GM19438 (cell line): Measurements from ENCODE around the gene BMAL1.
"Not testable (repeated sequence)": the region's sequence is repeated elsewhere in the genome, so short reads cannot be mapped to it uniquely, and the experiment has no call there.

Source experiments
- ATAC-seq: cut with Tn5 transposase; IDR thresholded peaks from one replicate; pipeline ENCODE4 v1.9.1; 2021; ENCODE audit warnings: low read depth; ENCODE audit not compliant: unreplicated experiment

BMAL1 gene

GRCh38 chr11:13277768-13278608 is at the start of gene BMAL1:
BMAL1 (plus strand) TSS chr11:13277790; CDS start chr11:13354309, 76,519 bp downstream.
- peak; percentile 25 for ATAC-seq

DNA sequence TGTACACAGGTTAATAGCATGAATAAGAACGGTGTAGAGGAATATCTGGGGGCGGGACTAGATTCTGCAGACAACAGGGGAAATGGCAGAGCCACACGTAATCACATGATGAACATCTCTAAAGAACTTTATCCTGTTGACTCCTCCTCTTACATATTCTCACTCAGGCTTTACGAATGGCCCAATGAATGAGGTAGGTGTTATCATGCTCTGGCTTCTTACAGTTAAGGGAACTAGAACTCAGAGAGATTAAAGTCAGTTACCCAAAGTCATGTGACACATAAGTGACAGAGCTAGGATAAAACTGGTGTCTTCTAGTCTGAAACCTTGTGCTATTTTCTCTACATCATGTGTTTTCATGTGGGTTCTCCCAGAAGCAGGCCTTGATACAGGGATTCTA is 49.0 kb upstream of the BMAL1 start:
- no peak for ATAC-seq

- ATAC-seq = no peak
Measured at GRCh38 chr11:13229136-13229535, 48.5 kb upstream of the BMAL1 start.

- ATAC-seq = no peak
Measured at GRCh38 chr11:13229711-13230318, 47.8 kb upstream of the BMAL1 start.

GRCh38 chr11:13233173-13233745 is 44.3 kb upstream of the BMAL1 start:
- ATAC-seq = no peak

DNA sequence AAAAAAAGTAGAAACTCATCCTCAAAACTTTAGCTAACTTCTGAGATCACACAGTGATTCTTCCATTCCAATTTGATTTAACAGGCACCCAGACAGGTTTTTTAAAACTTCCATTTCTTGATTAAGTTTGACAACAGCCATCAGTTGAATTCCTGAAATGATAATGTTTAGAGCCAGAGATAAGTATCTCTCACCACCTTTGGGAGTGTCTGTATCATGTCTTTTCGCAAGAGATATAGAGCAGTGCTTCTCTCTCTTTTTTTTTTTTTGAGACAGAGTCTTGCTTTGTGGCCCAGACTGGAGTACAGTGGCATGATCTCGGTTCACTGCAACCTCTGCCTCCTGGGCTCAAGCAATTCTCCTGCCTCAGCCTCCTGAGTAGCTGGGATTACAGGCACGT is 41.7 kb upstream of the BMAL1 start:
- ATAC-seq = no peak

DNA sequence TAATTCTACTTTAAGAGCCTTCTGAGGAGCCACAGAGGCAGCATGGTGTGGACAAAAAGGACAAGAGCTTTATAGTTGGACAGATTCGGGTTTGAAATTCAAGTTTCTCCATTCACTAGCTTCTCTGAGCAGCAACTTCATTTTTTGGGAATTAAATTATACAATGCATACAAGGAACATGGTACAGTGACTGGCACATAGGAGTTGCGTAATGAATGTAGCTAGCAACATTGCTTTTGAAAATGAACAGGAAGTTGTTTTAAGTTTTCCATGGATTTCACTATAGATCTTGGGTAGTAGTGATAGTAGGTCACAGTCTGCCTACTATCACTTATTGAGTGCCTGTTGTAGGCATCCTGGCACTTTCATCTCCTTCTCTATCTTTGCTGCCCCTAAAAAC is 41.0 kb upstream of the BMAL1 start:
- ATAC-seq = no peak

DNA sequence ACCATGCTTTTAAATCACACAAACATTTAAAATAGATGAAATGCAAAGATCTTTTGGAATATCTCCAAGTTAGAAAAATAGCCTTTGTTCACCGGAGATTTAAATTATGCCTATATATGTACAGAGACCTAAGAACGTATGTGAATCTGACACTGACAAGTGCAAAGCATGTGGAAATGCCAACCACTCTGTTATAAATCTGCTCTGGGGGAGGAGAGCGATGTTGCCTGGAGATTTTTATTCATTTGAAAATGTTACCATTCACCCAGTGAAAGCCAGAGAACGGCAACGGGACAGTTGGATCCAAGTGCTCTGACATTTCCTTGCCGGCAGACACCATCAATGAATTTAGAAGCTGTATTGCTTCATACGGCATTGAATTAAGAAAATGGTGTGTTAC is 39.8 kb upstream of the BMAL1 start:
- no peak for ATAC-seq

GRCh38 chr11:13238879-13239514 is 38.6 kb upstream of the BMAL1 start:
- no peak for ATAC-seq

DNA sequence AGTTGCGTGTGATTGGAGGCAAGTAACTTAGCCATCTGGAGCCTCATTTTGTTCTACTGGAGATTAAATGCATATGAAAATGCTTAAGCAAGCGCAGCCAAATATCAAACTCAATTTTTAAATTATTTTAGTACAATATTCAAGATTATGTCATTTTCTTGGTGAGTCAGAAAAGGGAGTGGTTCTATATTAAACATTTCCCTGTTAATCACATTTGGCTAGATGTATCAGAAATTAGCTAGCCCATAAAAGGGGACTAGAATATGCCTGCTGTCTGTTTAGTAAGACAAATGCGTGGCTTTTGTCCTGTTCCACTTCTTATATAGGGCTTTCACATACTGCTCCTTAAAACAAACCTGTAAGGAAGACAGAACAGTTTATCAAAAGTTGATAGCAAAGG is 35.0 kb upstream of the BMAL1 start:
- ATAC-seq = no peak

DNA sequence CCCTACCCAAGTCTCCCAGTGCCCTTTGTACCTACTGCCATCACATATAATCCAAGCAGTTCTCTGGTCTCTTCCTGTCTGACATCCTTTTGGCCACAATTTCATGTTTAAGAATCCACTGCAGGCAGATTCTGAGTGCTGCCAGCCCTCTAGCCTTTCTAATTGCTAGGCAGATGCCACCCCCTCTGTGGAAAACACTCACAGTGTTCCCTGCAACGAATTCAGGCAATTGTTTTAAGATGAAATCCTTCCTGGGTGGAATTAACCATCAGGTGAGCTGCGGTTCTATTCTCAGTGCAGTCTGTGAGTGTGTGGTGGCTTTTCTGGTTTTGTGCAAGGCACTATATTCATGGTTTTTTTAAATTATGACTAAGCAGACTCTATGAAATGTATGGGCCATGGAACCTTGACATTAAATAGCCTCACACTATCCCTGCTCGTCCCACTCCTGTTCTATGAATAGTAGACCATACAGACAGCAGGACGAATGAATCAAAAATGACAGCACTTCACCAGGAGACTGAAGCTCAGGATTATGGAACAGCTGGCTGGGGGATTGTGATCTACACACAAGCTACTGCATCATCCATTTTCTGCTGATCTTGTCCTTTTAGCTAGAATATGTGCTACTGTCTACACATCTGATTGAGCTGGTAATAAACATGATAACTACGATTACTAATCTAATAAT is 29.8 kb upstream of the BMAL1 start:
- ATAC-seq = no peak

DNA sequence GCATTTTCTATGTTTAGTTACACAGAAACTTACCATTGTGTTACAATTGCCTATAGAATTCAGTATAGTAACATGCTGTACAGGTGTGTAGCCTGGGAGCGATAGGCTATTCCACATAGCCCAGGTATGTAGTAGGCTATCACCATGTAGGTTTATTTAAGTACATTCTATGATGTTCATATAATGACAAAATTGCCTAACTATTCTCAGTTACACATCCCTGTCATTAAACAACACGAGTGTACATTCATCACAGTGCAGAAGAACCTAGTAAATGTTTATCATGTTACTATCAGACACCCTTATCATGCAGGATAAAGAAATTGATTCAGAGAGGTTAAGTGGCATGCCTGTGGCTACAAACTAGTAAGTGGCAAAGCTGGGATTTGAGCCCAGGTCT is 28.4 kb upstream of the BMAL1 start:
- ATAC-seq = no peak

DNA sequence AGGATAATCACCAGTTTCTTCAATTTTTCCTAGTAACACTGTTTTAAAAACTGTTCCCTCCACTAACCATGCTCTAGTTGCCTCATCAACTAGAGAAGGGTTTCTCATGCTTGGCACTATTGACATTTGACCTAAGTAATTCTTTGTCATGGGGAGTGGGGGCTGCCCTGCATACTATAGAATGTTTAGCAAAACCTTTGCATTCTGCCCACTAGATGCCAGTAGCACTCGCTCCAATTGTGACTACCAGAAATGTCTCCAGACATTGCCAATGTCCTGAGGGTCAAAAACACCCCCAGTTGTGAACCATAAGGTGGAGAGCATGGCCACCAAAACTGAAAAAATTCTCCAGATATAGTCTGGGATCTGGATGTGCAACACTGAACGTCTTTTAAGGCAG is 27.6 kb upstream of the BMAL1 start:
- no peak for ATAC-seq

DNA sequence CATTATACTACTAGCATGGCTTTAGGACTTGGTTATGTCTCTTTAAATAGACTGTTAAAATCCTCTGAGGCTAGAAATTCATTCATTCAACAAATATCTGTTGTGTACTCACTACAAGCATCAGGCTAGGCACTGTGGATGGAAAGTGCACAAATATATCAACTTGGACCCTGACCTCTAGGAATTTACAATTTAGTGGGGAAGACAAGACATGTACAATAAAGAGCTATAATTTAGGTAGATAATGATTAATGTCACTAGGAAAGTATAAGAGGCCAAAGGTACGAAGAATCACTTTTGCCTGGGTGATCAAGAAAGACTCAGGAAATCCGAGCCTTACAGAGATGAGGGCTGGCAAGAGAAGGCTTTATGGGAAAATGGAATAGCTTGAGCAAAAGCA is 25.6 kb upstream of the BMAL1 start:
- no peak for ATAC-seq

DNA sequence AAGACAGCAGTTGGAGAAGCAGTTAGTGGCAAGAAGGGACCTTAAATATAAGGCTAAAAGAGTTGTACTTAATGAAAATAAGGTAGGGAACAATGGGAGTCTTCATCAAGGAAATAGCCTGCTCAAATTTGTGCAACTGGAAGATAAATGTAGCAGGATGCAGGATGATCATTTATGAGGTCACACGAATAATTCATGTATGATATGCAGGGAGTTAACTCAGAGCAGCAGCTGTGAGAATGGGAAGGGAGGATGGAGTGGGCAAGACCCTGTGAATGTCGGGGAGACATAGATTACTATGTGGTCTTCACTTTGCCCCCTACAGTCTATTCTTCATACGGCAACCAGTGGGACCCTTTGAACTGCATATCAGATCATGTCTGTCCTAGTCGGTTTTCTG is 25.2 kb upstream of the BMAL1 start:
- no peak for ATAC-seq

DNA sequence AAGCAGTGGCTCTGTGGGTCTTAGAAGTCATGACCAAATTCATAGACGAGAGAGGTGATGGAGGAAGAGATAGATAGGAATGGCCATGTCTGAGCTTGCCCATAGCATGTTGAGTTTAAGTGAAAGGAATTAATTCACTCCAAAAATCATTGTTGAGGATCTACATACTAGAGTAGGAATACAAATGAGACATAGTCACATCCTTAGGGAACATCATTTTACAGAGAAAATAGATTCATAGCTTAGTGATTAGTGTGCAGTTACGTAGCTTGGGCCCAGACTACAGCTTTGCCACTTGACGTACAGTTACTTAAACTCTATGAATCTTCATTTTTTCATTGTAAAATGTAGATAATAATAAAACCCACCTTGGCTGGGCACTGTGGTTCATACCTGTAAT is 21.4 kb upstream of the BMAL1 start:
- ATAC-seq = no peak

- ATAC-seq = not testable (repeated sequence)
Measured at GRCh38 chr11:13258061-13258460, 19.5 kb upstream of the BMAL1 start.

GRCh38 chr11:13258855-13259254 is 18.7 kb upstream of the BMAL1 start:
- no peak for ATAC-seq

GRCh38 chr11:13259374-13259773 is 18.2 kb upstream of the BMAL1 start:
- no peak for ATAC-seq

DNA sequence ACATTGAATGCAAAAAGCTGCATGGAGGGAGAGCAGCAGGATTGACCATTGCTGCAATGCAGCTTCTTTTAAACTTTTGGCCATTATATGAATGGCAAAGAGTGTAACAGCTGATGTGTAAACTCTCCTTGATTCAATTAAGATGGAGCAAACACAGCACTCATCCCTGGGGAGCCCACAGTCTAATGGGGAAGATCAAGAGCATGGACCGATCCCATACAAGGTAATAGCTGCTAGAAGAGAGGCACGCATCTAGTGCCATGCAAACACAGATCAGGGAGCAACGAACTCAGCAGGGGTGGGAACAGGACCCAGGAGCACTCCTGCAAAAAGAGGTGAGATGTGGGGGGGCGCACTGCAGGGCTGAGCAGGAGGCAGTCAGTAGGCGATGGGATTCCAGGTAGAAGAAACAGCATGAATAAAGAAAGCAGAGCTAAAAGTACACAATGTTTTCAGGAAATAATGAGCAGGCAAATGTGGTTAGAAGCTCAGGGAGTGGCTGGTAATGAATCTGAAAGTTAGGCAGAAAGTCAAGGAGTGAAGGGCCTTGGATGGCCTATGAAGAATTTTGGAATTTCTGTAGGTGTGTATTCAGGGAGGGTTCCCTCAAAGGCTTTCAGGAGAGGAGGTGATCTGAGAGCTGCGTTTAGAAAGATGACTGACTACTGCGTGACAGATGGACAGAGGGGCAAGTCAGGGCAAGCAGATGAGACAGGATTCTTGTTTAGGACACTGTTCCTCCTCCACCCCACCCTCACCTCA is 17.2 kb upstream of the BMAL1 start:
- no peak for ATAC-seq
